ENCODE data around the gene DNMT3A. TPM values are rescaled to one million over a fixed set of nuclear protein-coding genes. Genes with fewer than 3 reads are reported as not detected.

Gene DNMT3A
- total and polyA plus RNA-seq, 2 of the 8 experiments (the other 6 are each of a cell fraction or from before 2014, with no cell fraction given): 33.6 to 178 TPM

- Histone ChIP-seq H3K56ac (replicated peaks; ENCODE audit: insufficient read length, low read depth, low read length) (no peak overlapping the region), H2BK5ac (ENCODE audit: low read depth, low read length) (no peak overlapping the region), H2BK120ac (replicated peaks; ENCODE audit: low read depth, low read length) (no peak overlapping the region), H3K79me1 (ENCODE audit: low read depth, low read length) (no peaks in the 10 kb centered on the region), H3K4me1 (replicated peaks in 1 of 4; ENCODE audit: control insufficient read depth in 3 of 4, insufficient read depth in 4 of 4, low read length in 3 of 4) (no peaks in the 10 kb centered on the region), H3K27me3 (replicated peaks in 1 of 4; ENCODE audit: control insufficient read depth in 3 of 4, extremely low read depth in 1 of 4, insufficient read depth in 3 of 4, low read length in 3 of 4) (no peaks in the 10 kb centered on the region), H3K36me3 (ENCODE audit: control insufficient read depth in 2 of 4, insufficient read depth in 4 of 4, low read length in 3 of 4) (no peaks in the 10 kb centered on the region), H3K9ac (replicated peaks in 1 of 4; ENCODE audit: extremely low read depth in 1 of 4, low read depth in 3 of 4, low read length in 3 of 4) (no peak overlapping the region), H3K79me2 (ENCODE audit: control insufficient read depth in 1 of 2, insufficient read depth in 2 of 2, low read length in 2 of 2) (no peaks in the 10 kb centered on the region), H4K20me1 (replicated peaks in 1 of 2; ENCODE audit: control insufficient read depth in 1 of 2, insufficient read depth in 2 of 2, low read length in 2 of 2) (no peaks in the 10 kb centered on the region), H3K23ac (ENCODE audit: insufficient read length) (no peak overlapping the region), H3K4me2 (ENCODE audit: insufficient read depth in 1 of 2, low read depth in 2 of 2, low read length in 2 of 2) (no peak overlapping the region), H4K8ac (ENCODE audit: extremely low read depth, insufficient read depth, low read length) (no peak overlapping the region), H3K23me2 (ENCODE audit: low read depth, low read length) (no peaks in the 10 kb centered on the region; the same call in 1 of the 2 replicates), H3K18ac (ENCODE audit: extremely low read depth, low read length) (no peak overlapping the region), H3K14ac (ENCODE audit: insufficient read length) (no peak overlapping the region), H2BK15ac (ENCODE audit: low read length) (no peak overlapping the region), H3K27ac (ENCODE audit: low read depth, low read length) (no peak overlapping the region), H4K91ac (replicated peaks; ENCODE audit: insufficient read length, low read length) (no peak overlapping the region), H2BK12ac (ENCODE audit: low read depth, low read length) (no peak overlapping the region), H4K5ac (ENCODE audit: insufficient read length, low read depth, low read length) (no peak overlapping the region), H3K9me3 (ENCODE audit: insufficient read depth in 2 of 2, low read depth in 1 of 2, low read length in 1 of 2) (no peaks in the 10 kb centered on the region), H2AK5ac (ENCODE audit: low read depth, low read length) (no peak overlapping the region), H3K4me3 (ENCODE audit: extremely low read depth in 1 of 4, insufficient read depth in 2 of 4, low read depth in 3 of 4, low read length in 4 of 4) (no peak overlapping the region), H3K4ac (replicated peaks; ENCODE audit: insufficient read length, low read depth, low read length) (no peak overlapping the region), H2BK20ac (ENCODE audit: low read length) (no peak overlapping the region), H2AFZ (ENCODE audit: low read length) (no peak overlapping the region; the same call in 1 of the 2 replicates)
- CTCF ChIA-PET (ENCODE audit: partially characterized antibody): interaction anchor here (0.9 to 2.1 kb wide), 3 partner anchors 9 to 36 kb away, joined by 3 to 8 read pairs (median 6); no protein-coding TSS in a partner anchor
- FAIRE-seq (no peak), DNase-seq (ENCODE audit: low read depth in 1 of 2, low spot score in 2 of 2) (no peak)
- POLR2A ChIA-PET (ENCODE audit: partially characterized antibody): no interaction called here
- WGBS, 2 experiments (ENCODE audit: extremely low coverage in 1 of 2, insufficient coverage in 1 of 2, insufficient read length in 1 of 2, insufficient replicate concordance in 2 of 2, low coverage in 1 of 2, low lambda C conversion rate in 2 of 2, missing lambda C conversion rate in 1 of 2): 89% methylated on average over 4 of the region's 4 CpGs; no CpG with 5 or more reads in 1 of the 2 experiments
- TF ChIP-seq TBP (IDR thresholded peaks at IDR 0.05; ENCODE audit: low read depth, low read length) (no peak), E2F6 (IDR thresholded peaks at IDR 0.05) (no peak)
Measured at GRCh38 chr2:25188405-25188804, 153.3 kb downstream of the DNMT3A start.
